Measurements from ENCODE around the gene XCL1.
"Not testable (repeated sequence)": the region's sequence is repeated elsewhere in the genome, so short reads cannot be mapped to it uniquely, and the experiment has no call there.

XCL1 gene

DNA sequence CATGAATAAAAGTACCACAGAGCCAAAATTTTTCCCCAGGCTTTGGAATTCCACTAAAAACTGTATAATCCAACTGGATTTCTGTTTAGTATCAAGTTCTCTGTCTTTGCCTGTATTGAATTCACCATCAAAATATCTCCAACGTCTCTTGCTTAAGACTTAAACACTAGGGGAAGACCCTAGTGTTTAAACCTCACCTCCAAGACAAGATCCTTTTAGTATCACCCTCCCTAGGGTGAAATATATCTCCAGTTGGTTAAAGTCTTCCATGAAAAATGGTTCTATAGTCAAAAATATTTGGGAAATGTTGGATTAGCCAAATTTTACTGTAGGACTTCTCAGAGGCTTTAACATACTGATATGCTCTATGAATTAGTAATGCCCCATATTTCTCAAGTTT is 8.1 kb upstream of the XCL1 start:
- no peak for DNase-seq

DNA sequence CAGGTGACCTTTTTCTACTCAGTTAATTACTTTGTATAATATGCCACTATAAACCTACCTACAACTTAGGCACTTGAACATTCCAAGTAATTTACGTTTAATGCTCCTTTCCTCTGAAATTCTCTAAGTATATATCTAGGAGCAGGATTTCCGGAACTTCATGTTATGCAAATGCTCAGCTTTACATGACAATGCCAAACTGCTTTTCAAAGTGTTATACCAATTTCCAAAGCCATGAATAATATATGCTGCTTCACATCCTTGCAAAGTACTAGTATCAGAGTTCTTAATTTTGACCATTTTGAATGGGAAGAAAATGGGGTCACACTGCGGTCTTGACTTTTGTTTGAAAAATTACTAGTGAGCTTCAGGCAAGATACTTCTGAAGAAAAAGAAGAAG is 5.8 kb upstream of the XCL1 start:
- DNase-seq: no peak

DNA sequence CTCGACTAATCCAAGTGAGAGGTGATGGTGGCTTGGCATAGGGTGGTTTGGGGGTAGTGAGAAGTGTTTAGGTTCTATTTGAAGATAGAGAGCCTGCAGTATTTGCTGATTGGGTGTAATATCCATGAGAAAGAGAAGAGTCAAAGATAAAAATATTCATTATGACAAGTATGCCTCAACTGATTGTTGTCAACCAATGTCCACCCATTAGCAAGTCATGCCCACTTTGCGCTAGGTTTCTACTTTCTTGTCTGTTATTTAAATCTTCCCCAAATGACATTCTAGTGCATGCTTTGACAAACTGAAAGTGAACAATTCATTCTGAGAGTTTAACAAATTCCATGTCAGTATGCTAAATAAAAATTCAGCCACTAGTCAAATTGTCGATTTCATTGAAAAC is 3.8 kb upstream of the XCL1 start:
- no peak for DNase-seq

DNA sequence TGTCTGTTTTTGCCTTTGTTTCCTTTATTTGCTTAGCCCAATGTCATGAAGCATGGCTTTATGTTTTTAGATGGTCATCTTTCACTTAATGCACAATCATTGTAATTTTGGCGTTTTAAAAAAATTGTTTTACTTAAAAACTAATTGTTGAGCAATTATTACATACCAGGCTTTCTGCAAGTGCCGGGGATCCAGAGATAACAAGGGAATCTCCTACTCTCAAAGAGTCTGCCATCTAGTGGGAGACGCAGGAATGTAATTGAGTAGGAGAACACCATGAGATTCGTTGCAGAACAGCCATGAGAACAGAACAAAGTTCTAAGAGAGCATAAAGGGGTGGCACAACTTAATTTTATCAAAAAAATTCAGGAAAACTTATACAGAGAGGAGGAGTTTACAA is 2.2 kb upstream of the XCL1 start:
- DNase-seq: peak; percentile 82

DNA sequence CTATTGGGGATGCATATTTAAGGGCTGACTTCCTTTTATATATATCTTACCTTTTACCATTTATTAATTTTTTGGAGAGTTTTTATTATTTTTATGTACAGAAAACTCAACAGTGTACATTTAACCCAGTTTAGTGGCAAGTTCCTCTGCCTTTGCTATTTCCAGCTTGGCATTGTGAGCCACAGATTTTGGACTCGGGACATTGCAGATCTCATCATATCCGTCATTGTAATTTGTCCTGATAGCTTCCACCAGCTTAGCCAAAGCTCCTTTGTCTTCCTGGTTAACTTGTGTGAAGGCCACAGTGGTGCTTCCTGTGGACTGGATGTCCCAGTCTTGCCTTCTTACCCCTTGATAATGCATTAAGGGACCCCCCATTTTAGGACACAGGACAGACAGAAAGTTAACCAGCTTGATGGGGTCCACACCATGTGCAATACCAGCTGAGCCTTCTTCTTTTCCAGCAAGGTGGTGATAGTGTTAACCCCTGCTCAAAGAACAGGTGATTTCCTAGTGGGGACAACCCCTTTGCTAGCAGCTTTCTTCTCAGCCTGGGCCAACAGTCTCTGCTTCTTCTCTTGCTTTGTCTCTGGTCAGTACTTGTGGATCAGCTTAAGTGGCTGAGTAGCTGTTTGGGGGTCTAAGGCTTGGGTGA is 2.3 kb downstream of the XCL1 start:
- not testable (repeated sequence) for DNase-seq

DNA sequence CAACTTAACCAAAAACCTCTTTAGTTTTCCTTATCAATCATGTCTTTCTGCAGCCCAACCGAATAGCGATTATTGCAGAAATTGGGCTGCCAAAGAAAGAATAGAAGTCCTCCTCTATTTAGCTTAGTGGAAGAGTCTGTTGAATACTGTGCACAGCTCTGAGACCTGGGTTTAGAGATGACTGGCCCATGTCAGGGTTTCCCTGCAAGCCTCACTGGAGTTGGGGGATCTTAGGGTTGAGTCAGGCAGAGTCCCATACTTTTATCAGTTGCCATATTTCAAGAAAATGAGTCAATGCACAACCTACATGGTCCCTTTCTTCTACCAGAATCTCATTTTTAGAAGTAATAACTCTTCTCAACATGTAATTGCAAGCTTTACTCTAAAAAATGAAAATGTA is 3.9 kb downstream of the XCL1 start:
- DNase-seq: not testable (repeated sequence)

DNA sequence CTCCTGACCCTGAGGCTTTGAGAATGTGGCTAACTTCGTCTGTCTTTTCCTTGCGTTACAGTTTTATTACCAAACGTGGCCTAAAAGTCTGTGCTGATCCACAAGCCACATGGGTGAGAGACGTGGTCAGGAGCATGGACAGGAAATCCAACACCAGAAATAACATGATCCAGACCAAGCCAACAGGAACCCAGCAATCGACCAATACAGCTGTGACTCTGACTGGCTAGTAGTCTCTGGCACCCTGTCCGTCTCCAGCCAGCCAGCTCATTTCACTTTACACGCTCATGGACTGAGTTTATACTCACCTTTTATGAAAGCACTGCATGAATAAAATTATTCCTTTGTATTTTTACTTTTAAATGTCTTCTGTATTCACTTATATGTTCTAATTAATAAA is 4.6 kb downstream of the XCL1 start:
- DNase-seq: not testable (repeated sequence)

DNA sequence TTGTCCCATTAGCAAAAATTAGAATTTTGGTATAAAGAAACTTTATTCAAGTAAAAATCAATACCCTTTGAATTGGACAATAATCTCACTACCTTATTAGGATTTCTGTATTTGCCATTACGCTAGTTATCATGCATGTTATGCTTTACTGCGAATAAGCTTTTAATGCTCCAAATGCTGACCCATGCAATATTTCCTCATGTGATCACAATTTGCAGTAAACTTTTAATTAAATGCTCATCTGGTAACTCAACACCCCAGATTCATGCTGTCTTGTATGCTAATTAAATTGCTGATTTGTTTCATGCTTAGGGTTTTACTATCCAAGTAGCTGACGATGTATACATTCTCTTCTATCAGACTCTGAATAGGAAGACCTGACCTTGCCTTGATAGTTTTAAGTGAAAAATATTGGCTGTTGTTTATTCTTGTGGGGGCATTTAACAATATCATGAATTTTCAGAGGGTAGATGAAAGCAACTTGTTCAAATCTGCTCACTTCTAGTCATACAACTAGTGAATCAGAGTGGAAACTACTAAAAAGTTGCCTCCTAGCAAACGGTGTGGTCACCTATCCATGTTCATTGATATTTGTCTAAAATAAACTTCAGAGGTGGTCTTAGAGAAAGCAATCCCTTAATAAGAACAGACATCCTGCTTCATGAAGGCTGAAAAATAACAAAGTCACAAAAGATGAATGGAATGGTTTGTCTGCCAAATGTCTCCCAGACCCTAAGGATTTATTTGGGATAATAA is 5.6 kb downstream of the XCL1 start:
- DNase-seq: no peak

DNA sequence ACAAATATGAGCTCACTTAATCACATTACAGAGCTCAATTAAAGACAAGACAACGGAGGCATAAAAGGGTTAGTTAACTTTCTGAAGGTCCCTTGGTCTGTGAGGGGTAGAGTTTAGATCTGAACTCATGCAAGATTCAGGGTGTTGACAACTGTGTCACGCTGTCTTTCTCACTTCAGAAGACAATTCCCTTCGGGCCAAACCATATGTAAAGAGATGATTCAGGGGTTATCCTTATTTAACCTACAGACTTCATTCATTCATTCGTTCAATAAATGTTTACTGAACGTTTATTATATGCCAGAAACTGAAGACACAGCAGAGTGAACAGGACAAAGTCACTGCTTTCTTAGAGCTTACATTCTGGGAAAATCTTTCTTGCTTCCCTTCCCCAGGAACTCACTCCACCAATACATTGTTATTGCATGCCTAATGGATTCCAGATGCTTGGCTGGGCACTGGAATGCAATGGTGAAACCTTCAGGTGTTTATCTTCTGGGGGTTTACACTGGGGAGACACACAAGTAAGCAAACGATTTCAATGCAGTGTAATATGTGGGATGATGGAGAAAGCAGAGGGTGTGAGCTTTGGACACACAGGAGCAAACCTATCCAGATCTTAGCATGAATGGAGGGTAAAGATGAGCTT is 6.4 kb downstream of the XCL1 start:
- DNase-seq: no peak

DNA sequence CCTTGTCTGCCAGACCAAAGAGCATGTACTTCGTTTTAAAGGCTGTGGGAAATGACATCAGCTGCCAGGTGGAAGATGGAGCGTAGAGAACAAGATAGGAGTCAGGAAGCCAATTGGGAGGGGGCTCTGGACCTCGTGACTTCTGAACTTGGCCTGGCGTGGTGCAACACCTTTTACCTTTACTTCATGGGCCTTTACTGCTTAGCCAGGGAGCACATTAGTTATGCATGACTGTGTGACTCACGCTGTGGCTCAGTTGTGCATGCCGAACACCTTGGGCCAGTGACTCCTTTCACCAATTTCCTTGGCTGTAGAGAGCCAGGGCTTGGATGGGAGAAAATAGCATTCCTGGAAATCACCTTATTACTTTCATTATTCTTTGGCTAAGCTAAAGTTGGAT is 7.2 kb downstream of the XCL1 start:
- no peak for DNase-seq

DNA sequence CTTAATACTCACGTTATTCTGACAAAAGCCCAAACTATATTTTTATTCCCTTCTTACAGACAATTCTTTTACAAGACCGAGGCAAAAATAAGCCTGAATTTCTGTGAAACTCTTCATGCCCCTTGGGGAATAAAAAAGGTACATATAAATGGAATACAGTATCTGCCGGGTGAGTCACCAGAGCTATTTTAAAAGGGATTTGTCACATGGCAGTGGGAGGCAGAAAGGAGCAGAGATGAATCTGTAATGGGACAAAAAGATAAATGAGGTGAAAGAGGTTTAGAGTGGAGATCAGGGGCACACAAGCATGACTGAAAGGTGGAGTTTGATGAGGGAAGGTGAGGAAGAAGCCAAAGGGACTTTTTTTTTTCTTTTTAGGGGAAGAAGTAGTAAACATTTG is 8.8 kb downstream of the XCL1 start:
- no peak for DNase-seq

DNA sequence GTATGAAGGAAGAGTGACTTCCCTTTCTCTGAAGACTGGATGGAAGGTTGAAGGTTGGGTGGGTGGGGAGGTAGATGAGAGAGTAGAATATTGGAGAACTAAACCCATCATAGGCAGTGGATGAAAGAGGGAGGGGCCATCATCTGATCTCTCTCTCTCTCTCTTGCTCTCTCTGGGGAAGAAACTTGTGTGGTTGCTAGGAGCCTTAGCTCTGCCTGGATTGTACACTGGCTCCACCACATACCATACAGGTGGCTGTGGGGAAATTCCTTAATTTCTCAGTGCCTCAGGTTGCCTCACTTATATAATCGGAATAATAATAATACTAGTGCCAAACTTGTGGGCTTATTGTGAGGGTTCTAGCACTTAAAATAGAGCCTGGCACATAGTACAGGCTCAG is 9.5 kb downstream of the XCL1 start:
- DNase-seq: no peak

DNA sequence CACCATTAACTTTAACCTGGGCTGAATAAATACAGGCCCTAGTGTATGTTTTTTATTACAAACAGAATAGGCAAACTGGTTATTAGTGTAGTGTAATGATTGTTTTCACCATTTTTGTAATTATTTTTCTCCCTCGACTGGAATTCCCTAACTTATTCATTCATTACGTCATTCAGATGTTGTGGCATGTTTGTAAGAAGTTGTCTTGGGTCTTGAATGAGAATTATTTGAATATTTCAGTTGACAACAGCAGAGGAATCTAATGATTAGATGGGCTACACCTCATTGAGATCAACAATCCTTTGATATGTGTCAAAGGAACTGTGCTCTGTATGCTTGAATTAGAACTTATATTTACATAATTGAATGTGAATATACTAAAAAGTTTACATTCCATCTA is 12.8 kb downstream of the XCL1 start:
- DNase-seq: no peak

DNA sequence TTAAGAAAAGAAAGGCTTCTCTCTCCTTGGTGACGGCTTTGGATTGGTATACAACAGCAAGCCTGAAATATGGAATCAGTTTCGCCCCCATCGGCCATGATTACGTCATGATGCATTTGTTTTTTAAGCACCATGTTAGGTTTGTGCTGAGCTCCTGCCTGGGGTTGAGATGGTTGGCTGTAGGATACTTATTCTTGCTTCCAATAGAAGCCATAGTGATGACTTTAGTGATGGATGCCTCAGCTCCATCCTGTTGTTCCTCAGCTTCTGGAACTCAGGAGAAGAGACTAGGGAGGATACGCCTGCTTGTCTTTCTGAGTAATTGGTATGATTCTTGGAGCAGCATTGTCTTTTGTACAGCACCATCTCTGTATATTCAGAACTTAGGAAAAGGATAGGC is 14.7 kb downstream of the XCL1 start:
- no peak for DNase-seq

DNA sequence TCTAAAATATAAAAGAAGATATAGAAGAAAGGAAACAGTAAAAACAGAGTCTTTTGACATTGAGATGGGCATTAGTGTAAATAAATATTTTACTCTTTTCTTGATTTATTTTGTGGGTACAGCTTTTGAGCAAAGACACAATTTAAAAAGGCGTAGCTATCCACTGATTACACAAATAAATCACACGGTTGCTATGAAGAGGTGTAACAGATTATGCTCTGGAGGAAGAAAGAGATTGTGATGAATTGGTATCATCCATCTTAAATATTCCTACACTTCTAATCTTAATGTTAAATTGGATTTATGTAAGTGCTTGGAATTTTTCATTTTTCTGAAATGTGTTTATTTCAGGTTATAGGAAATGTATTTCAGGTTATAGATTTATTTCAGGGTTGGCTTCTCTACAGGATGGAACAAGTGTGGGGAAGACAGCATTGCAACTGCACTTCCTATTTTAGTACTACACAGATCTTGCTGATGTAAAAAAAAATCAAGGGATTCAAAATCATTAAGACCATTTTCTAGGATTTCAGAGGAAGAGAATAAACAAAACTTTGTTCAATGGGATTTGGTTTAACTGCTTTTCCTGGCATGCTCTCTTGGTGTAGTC is 15.3 kb downstream of the XCL1 start:
- DNase-seq: no peak

DNA sequence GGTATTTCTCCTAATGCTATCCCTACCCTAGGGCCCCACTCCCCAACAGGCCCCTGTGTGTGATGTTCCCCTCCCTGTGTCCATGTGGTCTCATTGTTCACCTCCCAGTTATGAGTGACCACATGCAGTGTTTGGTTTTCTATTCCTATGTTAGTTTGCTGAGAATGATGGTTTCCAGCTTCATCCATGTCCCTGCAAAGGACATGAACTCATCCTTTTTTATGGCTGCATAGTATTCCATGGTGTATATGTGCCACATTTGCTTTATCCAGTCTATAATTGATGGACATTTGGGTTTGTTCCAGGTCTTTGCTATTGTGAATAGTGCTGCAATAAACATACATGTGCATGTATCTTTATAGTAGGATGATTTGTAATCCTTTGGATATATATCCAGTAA is 19.0 kb downstream of the XCL1 start:
- DNase-seq: not testable (repeated sequence)

DNA sequence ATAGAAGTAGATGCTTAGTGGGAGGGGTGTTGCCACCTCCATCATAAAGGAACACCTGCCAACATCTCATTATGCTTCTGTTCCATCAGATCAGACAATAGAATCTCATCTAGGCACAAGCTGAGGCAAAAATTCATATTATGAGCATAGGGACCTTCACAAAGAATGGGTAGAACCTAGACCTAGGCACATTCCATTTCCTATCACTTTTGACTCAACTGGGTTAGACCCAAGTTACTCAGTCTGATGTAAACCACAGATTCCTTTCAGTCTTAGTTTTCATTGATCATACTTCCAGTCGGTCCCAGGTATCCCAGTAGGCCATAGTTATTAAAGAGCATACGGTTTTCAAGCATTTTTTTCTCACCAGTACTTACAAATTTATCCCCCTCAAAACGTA is 21.7 kb downstream of the XCL1 start:
- no peak for DNase-seq

DNA sequence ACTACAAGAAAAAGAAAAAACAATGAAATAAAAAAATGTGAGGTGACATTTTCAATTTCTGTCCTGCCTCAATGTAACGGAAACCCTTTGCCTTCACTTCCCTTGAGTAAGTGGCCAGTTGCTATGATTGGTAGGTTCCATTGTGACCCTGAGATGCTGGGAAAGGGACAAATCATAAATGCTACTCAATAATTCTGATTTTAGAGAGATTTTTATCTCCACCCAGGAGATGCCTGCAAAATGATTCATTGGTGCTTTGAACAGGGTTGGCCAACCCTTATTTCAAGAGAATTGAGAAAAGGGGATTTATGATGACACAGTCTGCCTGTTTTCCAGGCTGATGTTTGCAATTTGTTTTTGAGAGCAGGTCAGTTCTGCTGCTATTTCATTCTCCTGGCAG is 22.5 kb downstream of the XCL1 start:
- no peak for DNase-seq

DNA sequence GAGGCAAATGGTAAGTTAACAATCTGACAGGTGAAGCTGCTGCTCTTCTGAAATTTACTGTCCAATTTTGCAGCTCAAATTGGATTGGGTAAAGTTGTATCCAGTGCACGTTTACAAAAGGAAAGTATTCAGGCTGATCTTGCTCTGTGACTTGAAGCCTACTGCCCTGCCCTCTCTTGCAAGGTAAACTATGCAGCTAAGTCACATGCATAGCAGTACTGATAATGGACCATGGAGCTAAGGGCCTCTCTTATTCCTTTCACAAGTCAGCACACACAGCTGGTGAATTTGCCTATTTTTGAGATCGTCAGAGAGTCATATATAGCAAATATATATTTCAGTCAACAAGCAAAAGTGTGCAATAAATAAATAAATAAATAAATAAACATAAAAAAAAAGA is 23.2 kb downstream of the XCL1 start:
- no peak for DNase-seq

DNA sequence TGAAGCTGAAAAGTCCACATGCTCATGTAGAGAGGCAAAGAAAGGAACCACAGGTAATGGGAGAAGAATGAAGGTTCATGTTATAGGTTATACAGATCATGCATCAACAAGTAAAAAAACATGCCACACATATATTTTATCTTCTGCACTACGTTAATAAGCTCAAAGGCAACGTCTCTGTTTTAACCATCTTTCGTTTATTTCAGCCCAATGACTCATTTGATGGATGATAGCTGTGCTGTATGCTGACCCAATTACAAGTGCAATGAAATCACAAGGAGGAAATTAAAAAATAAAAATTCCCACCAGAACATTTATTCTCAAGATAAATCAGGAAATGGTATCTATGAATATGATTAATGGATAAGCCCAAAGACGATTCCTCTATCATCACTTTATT is 24.6 kb downstream of the XCL1 start:
- DNase-seq: no peak

DNA sequence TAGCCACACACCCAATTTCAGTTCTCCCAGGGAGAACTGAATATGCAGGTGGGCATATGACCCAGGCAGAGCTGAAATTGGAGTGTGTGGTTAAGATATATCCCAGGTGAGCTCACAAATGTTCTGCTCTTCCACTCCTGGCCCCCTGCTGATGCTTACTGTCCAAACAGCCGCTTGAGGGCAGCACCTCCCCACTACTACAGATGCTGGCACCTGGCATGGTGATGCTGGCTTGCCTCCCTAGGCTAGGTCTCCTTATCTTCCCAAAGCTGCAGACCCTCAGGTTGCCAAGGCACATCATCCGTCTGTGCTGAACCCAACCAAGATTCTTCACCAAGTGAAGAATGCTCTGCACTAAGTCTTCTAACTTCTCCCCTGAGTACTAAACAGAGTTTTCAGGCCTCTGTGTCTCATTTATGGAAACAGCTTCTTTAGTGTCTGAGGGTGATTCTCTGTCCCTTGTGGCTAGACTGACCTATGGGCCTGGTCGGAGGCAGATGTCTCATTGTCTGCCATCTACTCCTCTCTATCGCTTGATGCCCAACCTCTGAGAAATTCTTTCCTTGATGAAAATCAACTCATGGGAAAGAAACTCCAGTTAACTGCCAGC is 27.2 kb downstream of the XCL1 start:
- DNase-seq: peak; percentile 83

DNA sequence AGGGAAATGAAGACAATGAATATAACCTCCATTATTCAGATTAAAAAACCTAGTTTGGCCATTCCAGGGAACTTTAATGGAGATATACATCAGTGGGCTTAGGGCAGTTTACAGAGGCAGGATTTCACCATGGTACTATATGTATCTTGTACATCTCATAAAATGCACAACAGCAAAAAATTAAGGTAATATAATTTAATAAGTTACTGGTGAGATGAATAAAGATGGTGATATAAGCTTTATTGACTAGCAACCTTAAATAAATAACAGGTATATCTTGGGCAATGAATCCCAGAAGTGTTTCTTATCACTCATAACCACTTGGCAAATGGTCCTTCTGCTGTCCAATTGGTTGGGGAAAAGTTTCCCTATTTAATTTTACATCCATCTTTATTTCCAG is 29.0 kb downstream of the XCL1 start:
- no peak for DNase-seq

DNA sequence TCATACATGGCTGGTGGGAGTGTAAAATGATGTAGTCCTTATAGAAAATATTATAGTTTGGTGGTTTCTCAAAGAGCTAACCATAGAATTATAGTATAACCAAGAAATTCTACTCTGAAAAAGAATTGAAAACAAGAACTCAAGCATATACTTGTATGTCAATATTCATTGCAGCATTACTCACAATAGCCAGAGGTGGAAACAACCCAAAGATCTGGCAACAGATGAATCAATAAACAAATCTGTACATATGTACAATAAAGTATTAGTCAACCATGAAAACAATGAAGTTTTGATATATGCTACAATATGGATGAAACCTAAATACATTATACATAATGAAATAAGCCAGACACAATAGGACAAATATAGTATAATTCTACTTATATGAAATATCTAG is 29.7 kb downstream of the XCL1 start:
- DNase-seq: no peak

Measured in hematopoietic multipotent progenitor cell treated with erythropoietin and hydrocortisone succinate and interleukin-3 and kit ligand, for 4 days (in vitro differentiated cells).